ENCODE measurements around the gene CTDSPL2.

DNA sequence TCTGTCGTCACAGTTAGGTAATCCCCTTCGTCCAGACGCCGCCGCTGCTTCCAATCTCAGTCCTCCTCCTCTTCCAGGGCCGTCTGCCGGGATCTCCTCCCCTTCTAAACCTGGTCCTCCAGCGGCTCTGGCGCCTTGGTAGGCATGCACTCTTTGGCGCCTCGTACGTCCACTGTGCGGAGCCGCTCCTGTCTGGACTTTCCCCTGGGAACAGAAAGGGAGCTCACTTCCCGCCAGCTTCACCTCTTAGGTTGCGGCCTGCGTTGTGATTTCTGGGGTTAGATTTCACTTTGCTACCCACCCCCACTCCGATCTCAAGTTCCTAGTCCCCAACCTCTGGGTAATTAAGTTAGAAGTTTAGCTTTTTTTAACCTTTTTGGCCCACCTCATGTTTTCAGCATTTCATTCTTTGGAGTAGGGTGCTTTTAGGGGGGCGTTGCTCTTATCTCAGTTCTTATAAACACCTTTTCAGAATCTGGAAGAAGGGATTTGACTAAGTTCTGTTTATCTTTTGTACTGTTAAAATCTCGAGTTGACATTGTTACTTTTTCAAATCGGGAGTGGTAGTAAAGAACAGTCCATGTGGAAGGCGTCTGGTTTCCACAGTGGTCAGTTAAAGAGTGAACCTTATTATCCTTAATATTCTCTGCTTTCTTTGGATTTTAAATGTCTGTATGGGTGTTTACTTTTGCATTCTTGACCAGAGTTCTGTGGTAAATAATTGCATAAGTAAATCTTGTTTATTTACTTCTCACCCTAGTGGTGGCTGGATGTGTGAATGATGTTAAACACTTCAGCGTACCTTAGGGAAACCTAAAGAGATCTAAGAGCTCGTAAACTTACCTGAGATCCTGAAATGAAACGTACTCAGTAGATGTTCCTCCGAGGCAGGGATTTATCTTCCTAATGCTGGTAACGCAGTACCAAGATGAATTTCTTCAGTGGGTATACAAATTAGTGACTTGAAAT lies 611 bp downstream of the CTDSPL2 start:
- TF ChIP-seq, protein P1, sequence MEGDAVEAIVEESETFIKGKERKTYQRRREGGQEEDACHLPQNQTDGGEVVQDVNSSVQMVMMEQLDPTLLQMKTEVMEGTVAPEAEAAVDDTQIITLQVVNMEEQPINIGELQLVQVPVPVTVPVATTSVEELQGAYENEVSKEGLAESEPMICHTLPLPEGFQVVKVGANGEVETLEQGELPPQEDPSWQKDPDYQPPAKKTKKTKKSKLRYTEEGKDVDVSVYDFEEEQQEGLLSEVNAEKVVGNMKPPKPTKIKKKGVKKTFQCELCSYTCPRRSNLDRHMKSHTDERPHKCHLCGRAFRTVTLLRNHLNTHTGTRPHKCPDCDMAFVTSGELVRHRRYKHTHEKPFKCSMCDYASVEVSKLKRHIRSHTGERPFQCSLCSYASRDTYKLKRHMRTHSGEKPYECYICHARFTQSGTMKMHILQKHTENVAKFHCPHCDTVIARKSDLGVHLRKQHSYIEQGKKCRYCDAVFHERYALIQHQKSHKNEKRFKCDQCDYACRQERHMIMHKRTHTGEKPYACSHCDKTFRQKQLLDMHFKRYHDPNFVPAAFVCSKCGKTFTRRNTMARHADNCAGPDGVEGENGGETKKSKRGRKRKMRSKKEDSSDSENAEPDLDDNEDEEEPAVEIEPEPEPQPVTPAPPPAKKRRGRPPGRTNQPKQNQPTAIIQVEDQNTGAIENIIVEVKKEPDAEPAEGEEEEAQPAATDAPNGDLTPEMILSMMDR (conservative IDR thresholded peaks at IDR 0.05; ENCODE audit: low read depth, low read length) = peak; percentile 25; the same call in 1 of the 2 replicates
- TF ChIP-seq EZH2 (IDR thresholded peaks at IDR 0.05; ENCODE audit: low read length, unreplicated experiment) (no peak), EZH2phosphoT487 (IDR thresholded peaks at IDR 0.05; ENCODE audit: borderline replicate concordance, low read length) (no peak)
